CD14-positive monocyte (primary cell): Measurements from ENCODE around the gene NGFR. TPM values are rescaled to one million over a fixed set of nuclear protein-coding genes. Genes with fewer than 3 reads are reported as not detected.

Experiments
- DNase-seq, 3 donors: peaks; one replicate each; pipeline ENCODE4 v3.0.0-alpha.2; 2011 to 2022
- H2AFZ ChIP-seq: 2 replicates; pipeline ENCODE4 v1.6.0; 2012; ENCODE audit warnings: mild to moderate bottlenecking, low read depth, low read length, inconsistent platforms; ENCODE audit not compliant: insufficient read depth, poor library complexity, severe bottlenecking
- H3K27ac ChIP-seq, 2 donors: 1 replicate in 1 of 2; 2 replicates in 1 of 2; pipeline ENCODE4 v1.5.1; 2012 to 2013; ENCODE audit warnings: low read length in 2 of 2, control low read depth in 1 of 2, inconsistent platforms in 1 of 2, low read depth in 1 of 2, mild to moderate bottlenecking in 1 of 2
- H3K27me3 ChIP-seq, 2 donors: one replicate each; pipeline versions ENCODE4 v1.6.0 to v1.6.1; 2011 to 2013; ENCODE audit warnings: low read length in 2 of 2; ENCODE audit not compliant: control insufficient read depth in 2 of 2, insufficient read depth in 2 of 2
- H3K36me3 ChIP-seq, 2 donors: replicated peaks in 1 of 2; 1 replicate in 1 of 2; 2 replicates in 1 of 2; pipeline versions ENCODE4 v1.5.1 to v1.6.1; 2012 to 2013; ENCODE audit warnings: low read length in 2 of 2, control low read depth in 1 of 2, inconsistent platforms in 1 of 2, mild to moderate bottlenecking in 1 of 2; ENCODE audit not compliant: insufficient read depth in 2 of 2, control insufficient read depth in 1 of 2
- H3K4me1 ChIP-seq, 2 donors: 1 replicate in 1 of 2; 2 replicates in 1 of 2; pipeline versions ENCODE4 v1.5.1 to v1.6.1; 2012 to 2013; ENCODE audit warnings: low read length in 2 of 2, control low read depth in 1 of 2, inconsistent platforms in 1 of 2, mild to moderate bottlenecking in 1 of 2, moderate library complexity in 1 of 2; ENCODE audit not compliant: insufficient read depth in 2 of 2, control insufficient read depth in 1 of 2
- H3K4me2 ChIP-seq: replicated peaks from 2 replicates; pipeline ENCODE3; 2012; ENCODE audit warnings: low read length, moderate library complexity, mild to moderate bottlenecking; ENCODE audit not compliant: poor library complexity, severe bottlenecking; ENCODE audit errors: extremely low read depth
- H3K4me3 ChIP-seq, 3 experiments: fragments of 200-600 bp in 1 of 3; sonication (generic) in 1 of 3; replicated peaks in 1 of 3; 1 replicate in 2 of 3; 2 replicates in 1 of 3; pipeline ENCODE4 v1.5.1; 2011 to 2013; ENCODE audit warnings: low read length in 3 of 3, mild to moderate bottlenecking in 3 of 3, control low read depth in 2 of 3, low read depth in 2 of 3, inconsistent platforms in 1 of 3, moderate library complexity in 1 of 3
- H3K79me2 ChIP-seq: 2 replicates; pipeline ENCODE4 v1.6.0; 2012; ENCODE audit warnings: mild to moderate bottlenecking, control low read depth, inconsistent platforms, low read length, moderate library complexity; ENCODE audit not compliant: insufficient read depth
- H3K9ac ChIP-seq: 2 replicates; pipeline ENCODE4 v1.6.0; 2017; ENCODE audit warnings: low read length, mild to moderate bottlenecking; ENCODE audit not compliant: insufficient read depth, poor library complexity, severe bottlenecking
- H3K9me3 ChIP-seq, 2 donors: replicated peaks in 1 of 2; 1 replicate in 1 of 2; 2 replicates in 1 of 2; pipeline versions ENCODE4 v1.5.1 to v1.6.1; 2012 to 2013; ENCODE audit warnings: low read length in 2 of 2, control low read depth in 1 of 2; ENCODE audit not compliant: control insufficient read depth in 1 of 2, insufficient read depth in 1 of 2
- H4K20me1 ChIP-seq: 2 replicates; pipeline ENCODE4 v1.6.0; 2012; ENCODE audit warnings: mild to moderate bottlenecking, low read length, control low read depth, moderate library complexity; ENCODE audit not compliant: insufficient read depth
- H3K27ac Mint-ChIP-seq, 7 donors: one replicate each; pipeline ENCODE4 v1.8.0; 2020; ENCODE audit warnings: mild to moderate bottlenecking in 7 of 7, mixed read lengths in 7 of 7, moderate library complexity in 6 of 7, inconsistent platforms in 2 of 7
- H3K27me3 Mint-ChIP-seq, 3 donors: one replicate each; pipeline ENCODE4 v1.8.0; 2021 to 2022; ENCODE audit warnings: low read depth in 3 of 3, mild to moderate bottlenecking in 3 of 3, mixed read lengths in 3 of 3, moderate library complexity in 3 of 3, inconsistent platforms in 1 of 3
- H3K36me3 Mint-ChIP-seq, 2 donors: one replicate each; pipeline ENCODE4 v1.8.0; 2020; ENCODE audit warnings: mixed read lengths in 2 of 2, inconsistent platforms in 1 of 2, mild to moderate bottlenecking in 1 of 2
- H3K4me1 Mint-ChIP-seq: one replicate; pipeline ENCODE4 v1.8.0; 2020; ENCODE audit warnings: mild to moderate bottlenecking, mixed read lengths
- H3K4me3 Mint-ChIP-seq, 2 donors: one replicate each; pipeline ENCODE4 v1.8.0; 2020; ENCODE audit warnings: mild to moderate bottlenecking in 2 of 2, mixed read lengths in 2 of 2, moderate library complexity in 1 of 2
- H3K9me3 Mint-ChIP-seq, 7 donors: one replicate each; pipeline ENCODE4 v1.8.0; 2020 to 2022; ENCODE audit warnings: mixed read lengths in 7 of 7, mild to moderate bottlenecking in 6 of 7, moderate library complexity in 6 of 7, inconsistent platforms in 2 of 7
- CTCF ChIP-seq: fragments of 200-600 bp; IDR thresholded peaks from one replicate; pipeline ENCODE4 v1.8.0; 2022; ENCODE audit warnings: antibody characterized with exemption, mild to moderate bottlenecking
- WGBS: methylation state at CpG from one replicate; pipeline ENCODE4 v1.1.5; 2013; ENCODE audit warnings: missing lambda C conversion rate; ENCODE audit not compliant: insufficient coverage; 5-methylcytosine and 5-hydroxymethylcytosine counted together
- intact Hi-C, 2 donors: fragments of 100-400 bp; cut with micrococcal nuclease; formaldehyde crosslinking; loops; one replicate each; pipeline versions ENCODE4 v1.15.0 to v1.15.1; 2023
- polyA plus RNA-seq, 3 donors: library from polyadenylated mRNA; depleted of rRNA in 1 of 3; unstranded in 2 of 3; stranded (reverse) in 1 of 3; fragments of 300-500 nt in 2 of 3; fragments of >200 nt in 1 of 3; fragmentation: Illumina TruSeq in 2 of 3; gene quantifications; 1 replicate in 2 of 3; 2 replicates in 1 of 3; pipeline ENCODE4 v1.2.3, GENCODE V29; 2012 to 2021

Gene NGFR
- polyA plus RNA-seq, 3 donors = 0.05 to 0.19 TPM; not detected in 1

- Histone ChIP-seq H3K4me1 (no peaks in the 10 kb centered on the region), H3K9me3 (peaks cover 0 to 11% of the 10 kb centered on the region in 2 donors), H3K27me3 (no peaks in the 10 kb centered on the region), H3K4me2 (no peak overlapping the region), H3K27ac (no peak overlapping the region), H3K4me3 (no peak overlapping the region), H2AFZ (no peak overlapping the region), H3K79me2 (no peaks in the 10 kb centered on the region), H3K36me3 (no peaks in the 10 kb centered on the region), H4K20me1 (no peaks in the 10 kb centered on the region), H3K9ac (no peak overlapping the region)
- 99% methylated on average over 10 of the region's 15 CpGs for WGBS
- no peaks in the 10 kb centered on the region for H3K4me1 Mint-ChIP-seq
- no peak for DNase-seq
- TF ChIP-seq CTCF = no peak
- intact Hi-C loops = loop anchor here in 1 of 2 donors (10.0 kb wide), 1 partner anchor 111 kb away; no protein-coding TSS in a partner anchor
- peaks cover 6 to 17% (median 11%) of the 10 kb centered on the region in 7 donors for H3K9me3 Mint-ChIP-seq
- no peak overlapping the region for H3K27ac Mint-ChIP-seq
- H3K27me3 Mint-ChIP-seq = peaks cover 9 to 20% (median 13%) of the 10 kb centered on the region in 3 donors
- H3K36me3 Mint-ChIP-seq = no peaks in the 10 kb centered on the region
- H3K4me3 Mint-ChIP-seq = no peak overlapping the region
Measured at GRCh38 chr17:49545806-49546545, 50.9 kb downstream of the NGFR start.

GRCh38 chr17:49546546-49547535, 51.7 kb downstream of the NGFR start:
- no peaks in the 10 kb centered on the region for H3K36me3 ChIP-seq
- peaks cover 5 to 16% (median 12%) of the 10 kb centered on the region in 3 donors for H3K27me3 Mint-ChIP-seq
- no peak for DNase-seq
- no peak overlapping the region for H3K4me3 ChIP-seq
- no peaks in the 10 kb centered on the region for H3K4me1 ChIP-seq
- WGBS = 92% methylated on average over 11 of the region's 18 CpGs
- no peak overlapping the region for H3K27ac ChIP-seq
- no peaks in the 10 kb centered on the region for H4K20me1 ChIP-seq
- peaks cover 0 to 11% of the 10 kb centered on the region in 2 donors for H3K9me3 ChIP-seq
- H3K4me2 ChIP-seq = no peak overlapping the region
- peaks cover 6 to 11% (median 7%) of the 10 kb centered on the region in 7 donors for H3K9me3 Mint-ChIP-seq
- H3K4me3 Mint-ChIP-seq = peak overlapping the region in 1 of 2 donors; percentile 51
- no peak overlapping the region for H3K9ac ChIP-seq
- intact Hi-C loops = loop anchor here in 1 of 2 donors (10.0 kb wide), 1 partner anchor 112 kb away; no protein-coding TSS in a partner anchor
- no peaks in the 10 kb centered on the region for H3K4me1 Mint-ChIP-seq
- H2AFZ ChIP-seq = no peak overlapping the region
- H3K36me3 Mint-ChIP-seq = no peaks in the 10 kb centered on the region
- no peak overlapping the region for H3K27ac Mint-ChIP-seq
- H3K27me3 ChIP-seq = no peaks in the 10 kb centered on the region
- H3K79me2 ChIP-seq = no peaks in the 10 kb centered on the region
- no peak for TF ChIP-seq CTCF
